Loucy (cell line): ENCODE data around the gene FGF2.

Source experiments
- CTCF ChIP-seq: fragments of 200-600 bp; sonication (generic); conservative IDR thresholded peaks from 2 replicates; pipeline ENCODE4 v1.5.1; 2014; ENCODE audit warnings: mild to moderate bottlenecking, antibody characterized with exemption, low read length
- EZH2phosphoT487 ChIP-seq: fragments of 200-600 bp; IDR thresholded peaks from 2 replicates; pipeline ENCODE4 v1.6.1; 2018; ENCODE audit warnings: antibody characterized with exemption, mild to moderate bottlenecking, moderate library complexity, borderline replicate concordance

- TF ChIP-seq CTCF (no peak), EZH2phosphoT487 (no peak)
These were observed 77.2 kb downstream of the FGF2 start for GRCh38 chr4:122903766-122904288.
